Neural cell (in vitro differentiated cells): ENCODE data around the gene UBE2D1. TPM values are rescaled to one million over a fixed set of nuclear protein-coding genes. Genes with fewer than 3 reads are reported as not detected.

Source experiments
- H2AFZ ChIP-seq: fragments of 200-600, 300-800 bp; sonication (generic), shearing (Covaris generic); 2 replicates; pipeline ENCODE4 v1.6.0; 2014; ENCODE audit warnings: low read depth, mild to moderate bottlenecking, antibody characterized with exemption, low read length, moderate library complexity
- H3F3A ChIP-seq: fragments of 200-600 bp; shearing (Covaris generic); 2 replicates; pipeline ENCODE4 v1.6.1; 2016; ENCODE audit warnings: mild to moderate bottlenecking, moderate library complexity, mixed read lengths, antibody characterized with exemption, low read length; ENCODE audit not compliant: insufficient read depth, poor library complexity, severe bottlenecking
- H3K27ac ChIP-seq: fragments of 200-600, 300-800 bp; sonication (generic), shearing (Covaris generic); 2 replicates; pipeline ENCODE4 v1.5.1; 2014; ENCODE audit warnings: mild to moderate bottlenecking, low read length, moderate library complexity
- H3K27me3 ChIP-seq: fragments of 300-800, 200-600 bp; sonication (generic), shearing (Covaris generic); 2 replicates; pipeline ENCODE4 v1.6.0; 2014; ENCODE audit warnings: mild to moderate bottlenecking, low read depth, low read length, moderate library complexity; ENCODE audit not compliant: insufficient read depth
- H3K36me3 ChIP-seq: fragments of 300-800, 200-600 bp; sonication (generic), shearing (Covaris generic); 2 replicates; pipeline ENCODE4 v1.5.1; 2014; ENCODE audit warnings: mild to moderate bottlenecking, antibody characterized with exemption, low read length, moderate library complexity; ENCODE audit not compliant: insufficient read depth
- H3K4me2 ChIP-seq: fragments of 300-800, 200-600 bp; sonication (generic), shearing (Covaris generic); 2 replicates; pipeline ENCODE4 v1.6.0; 2014; ENCODE audit warnings: mild to moderate bottlenecking, low read length
- H3K4me3 ChIP-seq: fragments of 300-800, 200-600 bp; sonication (generic), shearing (Covaris generic); 2 replicates; pipeline ENCODE4 v1.5.1; 2014; ENCODE audit warnings: mild to moderate bottlenecking, low read length, moderate library complexity
- H3K79me2 ChIP-seq: fragments of 200-600 bp; shearing (Covaris generic); replicated peaks from 2 replicates; pipeline ENCODE4 v1.6.0; 2014; ENCODE audit warnings: mild to moderate bottlenecking, low read length, moderate library complexity; ENCODE audit not compliant: insufficient read depth
- H3K9ac ChIP-seq: fragments of 300-800, 200-600 bp; sonication (generic), shearing (Covaris generic); 2 replicates; pipeline ENCODE4 v1.6.1; 2016; ENCODE audit warnings: mild to moderate bottlenecking, low read length, mixed read lengths
- H3K9me2 ChIP-seq: fragments of 200-600 bp; shearing (Covaris generic); 2 replicates; pipeline ENCODE4 v1.6.1; 2016; ENCODE audit warnings: mild to moderate bottlenecking, low read length, mixed read lengths; ENCODE audit not compliant: insufficient read depth
- H3K9me3 ChIP-seq: fragments of 200-600, 300-800 bp; sonication (generic), shearing (Covaris generic); 2 replicates; pipeline ENCODE4 v1.6.1; 2016; ENCODE audit warnings: mild to moderate bottlenecking, mixed run types, low read length, moderate library complexity, mixed read lengths
- H4K20me1 ChIP-seq: fragments of 200-600 bp; shearing (Covaris generic); 2 replicates; pipeline ENCODE4 v1.6.1; 2016; ENCODE audit warnings: mild to moderate bottlenecking, mixed run types; ENCODE audit not compliant: insufficient read depth
- EP300 ChIP-seq: fragments of 450-650 bp; conservative IDR thresholded peaks from 2 replicates; pipeline ENCODE4 v1.6.1; 2014; ENCODE audit warnings: antibody characterized with exemption, mild to moderate bottlenecking, moderate library complexity; ENCODE audit not compliant: poor library complexity, severe bottlenecking
- EZH2 ChIP-seq: fragments of 200-600, 300-800 bp; shearing (Covaris generic), sonication (generic); IDR thresholded peaks from 2 replicates; pipeline ENCODE4 v1.6.1; 2014; ENCODE audit warnings: antibody characterized with exemption, low read length, borderline replicate concordance, mild to moderate bottlenecking; ENCODE audit not compliant: insufficient read depth, poor library complexity, severe bottlenecking
- MXI1 ChIP-seq: fragments of 450-650 bp; conservative IDR thresholded peaks from 2 replicates; pipeline ENCODE4 v1.6.1; 2014; ENCODE audit warnings: antibody characterized with exemption, mild to moderate bottlenecking; ENCODE audit not compliant: poor library complexity, severe bottlenecking
- POLR2AphosphoS5 ChIP-seq: IDR thresholded peaks from 2 replicates; pipeline ENCODE4 v1.6.1; 2012
- RAD21 ChIP-seq: fragments of 450-650 bp; conservative IDR thresholded peaks from 2 replicates; pipeline ENCODE4 v1.6.1; 2014; ENCODE audit warnings: antibody characterized with exemption, mild to moderate bottlenecking, moderate library complexity
- SMC3 ChIP-seq: fragments of 450-650 bp; conservative IDR thresholded peaks from 2 replicates; pipeline ENCODE4 v1.6.1; 2014; ENCODE audit warnings: antibody characterized with exemption, mild to moderate bottlenecking, moderate library complexity; ENCODE audit not compliant: poor library complexity
- TAF1 ChIP-seq: IDR thresholded peaks from 2 replicates; pipeline ENCODE4 v1.6.1; 2012; ENCODE audit warnings: low read depth
- polyA minus RNA-seq: library from RNA; depleted of rRNA, polyadenylated mRNA; stranded (reverse); fragments of >200 nt; gene quantifications from 2 replicates; pipeline ENCODE4 v1.2.3, GENCODE V29; 2014
- polyA plus RNA-seq: library from polyadenylated mRNA; depleted of rRNA; stranded (reverse); fragments of >200 nt; gene quantifications from 2 replicates; pipeline ENCODE4 v1.2.3, GENCODE V29; 2014
- TF ChIP-seq, protein P1 (sequence below): IDR thresholded peaks from 2 replicates; pipeline ENCODE4 v1.6.1; 2012; ENCODE audit warnings: borderline replicate concordance
- TF ChIP-seq, protein P2 (sequence below): fragments of 450-650 bp; IDR thresholded peaks from 2 replicates; pipeline ENCODE4 v1.5.1; 2014; ENCODE audit warnings: antibody characterized with exemption, mild to moderate bottlenecking, moderate library complexity; ENCODE audit not compliant: poor library complexity, severe bottlenecking

The UBE2D1 gene
- 68.6 and 89.8 TPM in 2 replicates for polyA plus RNA-seq
- polyA minus RNA-seq, result 79.4 and 90.5 TPM in 2 replicates

DNA sequence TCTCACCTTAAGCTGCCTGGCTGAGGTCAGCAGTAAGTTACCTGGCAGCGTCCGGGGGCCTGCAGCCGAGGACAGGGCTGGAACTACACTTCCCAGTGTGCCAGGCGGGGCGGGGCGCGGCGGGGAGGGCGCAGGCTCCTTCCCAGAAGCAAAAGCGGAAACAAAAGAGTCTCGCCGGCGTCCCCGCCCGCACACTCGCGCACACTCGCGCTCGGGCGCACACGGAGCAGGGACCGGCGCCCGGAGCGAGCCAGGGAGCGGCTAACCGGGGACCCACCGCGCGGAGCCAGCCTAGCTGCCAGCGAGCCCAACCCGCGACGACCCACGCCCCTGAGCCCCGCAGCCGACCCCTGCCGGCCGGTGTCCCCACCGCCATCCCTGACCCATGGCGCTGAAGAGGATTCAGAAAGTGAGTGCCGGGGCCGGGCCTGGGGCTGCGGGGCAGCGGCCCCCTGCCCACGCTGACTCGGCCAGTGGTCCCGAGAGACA, at the start of gene UBE2D1:
UBE2D1 (plus strand) TSS at position 190 of the 489 bp plus-strand sequence; CDS start at position 386, 196 bp downstream.
- H3K9me3 ChIP-seq, result no peaks in the 10 kb centered on the region
- peaks cover 41% of the 10 kb centered on the region for H3K79me2 ChIP-seq

DNA sequence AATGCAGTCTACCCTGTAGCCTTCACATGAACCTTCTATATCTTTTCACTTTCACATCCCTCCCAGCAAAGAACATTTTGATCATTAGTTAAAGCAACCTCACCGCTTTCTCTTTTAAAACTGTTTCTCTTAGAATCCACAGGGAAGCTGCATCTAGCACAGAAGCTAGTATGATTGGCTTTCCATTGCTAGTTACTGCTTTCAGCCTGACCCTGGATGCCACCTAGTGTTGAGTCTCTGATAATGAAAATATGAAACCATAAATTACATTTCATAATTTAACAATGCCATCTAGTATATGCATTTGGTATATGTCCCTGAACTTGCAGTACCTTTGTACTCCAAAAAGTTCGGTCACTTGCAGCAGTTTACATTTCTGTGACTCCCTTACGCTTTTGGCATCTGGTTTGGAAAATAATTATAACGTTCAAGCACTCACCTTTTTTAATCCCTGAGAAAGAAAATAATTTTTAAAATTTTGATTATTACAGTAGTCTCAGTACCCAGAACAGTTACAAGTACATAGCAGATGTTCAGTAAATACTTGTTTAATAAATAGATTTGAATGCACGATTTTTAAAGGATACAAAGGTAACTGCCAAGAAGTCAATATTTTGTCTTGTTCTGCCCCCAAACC, 43.1 kb upstream of the UBE2D1 start:
- TF ChIP-seq POLR2AphosphoS5, result no peak
- peak; percentile 85 for TF ChIP-seq RAD21
- TF ChIP-seq EZH2, result no peak
- TF ChIP-seq, protein P1, sequence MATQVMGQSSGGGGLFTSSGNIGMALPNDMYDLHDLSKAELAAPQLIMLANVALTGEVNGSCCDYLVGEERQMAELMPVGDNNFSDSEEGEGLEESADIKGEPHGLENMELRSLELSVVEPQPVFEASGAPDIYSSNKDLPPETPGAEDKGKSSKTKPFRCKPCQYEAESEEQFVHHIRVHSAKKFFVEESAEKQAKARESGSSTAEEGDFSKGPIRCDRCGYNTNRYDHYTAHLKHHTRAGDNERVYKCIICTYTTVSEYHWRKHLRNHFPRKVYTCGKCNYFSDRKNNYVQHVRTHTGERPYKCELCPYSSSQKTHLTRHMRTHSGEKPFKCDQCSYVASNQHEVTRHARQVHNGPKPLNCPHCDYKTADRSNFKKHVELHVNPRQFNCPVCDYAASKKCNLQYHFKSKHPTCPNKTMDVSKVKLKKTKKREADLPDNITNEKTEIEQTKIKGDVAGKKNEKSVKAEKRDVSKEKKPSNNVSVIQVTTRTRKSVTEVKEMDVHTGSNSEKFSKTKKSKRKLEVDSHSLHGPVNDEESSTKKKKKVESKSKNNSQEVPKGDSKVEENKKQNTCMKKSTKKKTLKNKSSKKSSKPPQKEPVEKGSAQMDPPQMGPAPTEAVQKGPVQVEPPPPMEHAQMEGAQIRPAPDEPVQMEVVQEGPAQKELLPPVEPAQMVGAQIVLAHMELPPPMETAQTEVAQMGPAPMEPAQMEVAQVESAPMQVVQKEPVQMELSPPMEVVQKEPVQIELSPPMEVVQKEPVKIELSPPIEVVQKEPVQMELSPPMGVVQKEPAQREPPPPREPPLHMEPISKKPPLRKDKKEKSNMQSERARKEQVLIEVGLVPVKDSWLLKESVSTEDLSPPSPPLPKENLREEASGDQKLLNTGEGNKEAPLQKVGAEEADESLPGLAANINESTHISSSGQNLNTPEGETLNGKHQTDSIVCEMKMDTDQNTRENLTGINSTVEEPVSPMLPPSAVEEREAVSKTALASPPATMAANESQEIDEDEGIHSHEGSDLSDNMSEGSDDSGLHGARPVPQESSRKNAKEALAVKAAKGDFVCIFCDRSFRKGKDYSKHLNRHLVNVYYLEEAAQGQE, result no peak
- TF ChIP-seq SMC3, result peak; percentile 91
- no peak for TF ChIP-seq TAF1
- TF ChIP-seq, protein P2, sequence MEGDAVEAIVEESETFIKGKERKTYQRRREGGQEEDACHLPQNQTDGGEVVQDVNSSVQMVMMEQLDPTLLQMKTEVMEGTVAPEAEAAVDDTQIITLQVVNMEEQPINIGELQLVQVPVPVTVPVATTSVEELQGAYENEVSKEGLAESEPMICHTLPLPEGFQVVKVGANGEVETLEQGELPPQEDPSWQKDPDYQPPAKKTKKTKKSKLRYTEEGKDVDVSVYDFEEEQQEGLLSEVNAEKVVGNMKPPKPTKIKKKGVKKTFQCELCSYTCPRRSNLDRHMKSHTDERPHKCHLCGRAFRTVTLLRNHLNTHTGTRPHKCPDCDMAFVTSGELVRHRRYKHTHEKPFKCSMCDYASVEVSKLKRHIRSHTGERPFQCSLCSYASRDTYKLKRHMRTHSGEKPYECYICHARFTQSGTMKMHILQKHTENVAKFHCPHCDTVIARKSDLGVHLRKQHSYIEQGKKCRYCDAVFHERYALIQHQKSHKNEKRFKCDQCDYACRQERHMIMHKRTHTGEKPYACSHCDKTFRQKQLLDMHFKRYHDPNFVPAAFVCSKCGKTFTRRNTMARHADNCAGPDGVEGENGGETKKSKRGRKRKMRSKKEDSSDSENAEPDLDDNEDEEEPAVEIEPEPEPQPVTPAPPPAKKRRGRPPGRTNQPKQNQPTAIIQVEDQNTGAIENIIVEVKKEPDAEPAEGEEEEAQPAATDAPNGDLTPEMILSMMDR, result peak; percentile 89
- no peak for TF ChIP-seq EP300
- TF ChIP-seq MXI1, result no peak
- H2AFZ ChIP-seq, result no peak overlapping the region

More for the DNA sequence above, at the start of gene UBE2D1:
- Histone ChIP-seq H2AFZ (peak within 1 kb of the TSS; percentile 84), H3K9me2 (no peaks in the 10 kb centered on the region), H3K4me3 (peak within 1 kb of the TSS; percentile 88), H4K20me1 (no peaks in the 10 kb centered on the region), H3K4me2 (peak within 1 kb of the TSS; percentile 92), H3F3A (no peaks in the 10 kb centered on the region), H3K9ac (peak within 1 kb of the TSS; percentile 88), H3K27ac (peak within 1 kb of the TSS; percentile 71), H3K36me3 (no peaks in the 10 kb centered on the region), H3K27me3 (no peaks in the 10 kb centered on the region)
- TF ChIP-seq EZH2 (no peak), MXI1 (peak; percentile 76), EP300 (no peak), SMC3 (no peak), POLR2AphosphoS5 (peak; percentile 92), TAF1 (peak; percentile 72), RAD21 (peak; percentile 21)
- TF ChIP-seq, protein P1, result peak; percentile 76
- TF ChIP-seq, protein P2, result peak; percentile 37

More for the DNA sequence above, 43.1 kb upstream of the UBE2D1 start:
- Histone ChIP-seq H4K20me1 (no peaks in the 10 kb centered on the region), H3K9me2 (no peaks in the 10 kb centered on the region), H3K9me3 (no peaks in the 10 kb centered on the region), H3K4me3 (no peak overlapping the region), H3K9ac (no peak overlapping the region), H3K27me3 (no peaks in the 10 kb centered on the region), H3F3A (no peaks in the 10 kb centered on the region), H3K79me2 (no peaks in the 10 kb centered on the region), H3K27ac (no peak overlapping the region), H3K36me3 (no peaks in the 10 kb centered on the region), H3K4me2 (no peak overlapping the region)
